H9 (cell line): Measurements from ENCODE around the gene FOXF2. TPM values are rescaled to one million over a fixed set of nuclear protein-coding genes. Genes with fewer than 3 reads are reported as not detected.
"Not testable (repeated sequence)": the region's sequence is repeated elsewhere in the genome, so short reads cannot be mapped to it uniquely, and the experiment has no call there.

ENCODE experiments used
- DNase-seq: peaks from one replicate; pipeline ENCODE4 v3.0.0-alpha.2; 2017
- H2AFZ ChIP-seq: one replicate; pipeline ENCODE4 v1.6.1; 2013; ENCODE audit warnings: mild to moderate bottlenecking, low read length, control low read depth, moderate library complexity
- H2AK5ac ChIP-seq: 2 replicates; pipeline ENCODE4 v1.6.1; 2013; ENCODE audit warnings: low read length, control low read depth, mixed read lengths; ENCODE audit not compliant: insufficient read length
- H2BK120ac ChIP-seq: one replicate; pipeline ENCODE4 v1.6.1; 2013; ENCODE audit warnings: low read depth, mild to moderate bottlenecking, low read length, control low read depth, inconsistent platforms; ENCODE audit not compliant: poor library complexity, severe bottlenecking
- H2BK12ac ChIP-seq: 2 replicates; pipeline ENCODE4 v1.6.1; 2013; ENCODE audit warnings: low read length, control low read depth, mixed read lengths, low read depth; ENCODE audit not compliant: insufficient read length
- H2BK15ac ChIP-seq: 2 replicates; pipeline ENCODE4 v1.6.1; 2013; ENCODE audit warnings: low read depth, low read length, control low read depth
- H2BK20ac ChIP-seq: one replicate; pipeline ENCODE4 v1.6.1; 2013; ENCODE audit warnings: low read depth, mild to moderate bottlenecking, low read length, control low read depth, inconsistent platforms; ENCODE audit not compliant: poor library complexity, severe bottlenecking
- H2BK5ac ChIP-seq: 2 replicates; pipeline ENCODE4 v1.6.1; 2013; ENCODE audit warnings: low read length, control low read depth, mixed read lengths; ENCODE audit not compliant: insufficient read length
- H3K14ac ChIP-seq: 2 replicates; pipeline ENCODE4 v1.6.1; 2013; ENCODE audit warnings: low read length, control low read depth; ENCODE audit not compliant: insufficient read depth
- H3K18ac ChIP-seq: 2 replicates; pipeline ENCODE4 v1.6.1; 2013; ENCODE audit warnings: low read depth, mild to moderate bottlenecking, mixed read lengths, low read length, control low read depth; ENCODE audit not compliant: insufficient read length
- H3K23ac ChIP-seq: 2 replicates; pipeline ENCODE4 v1.6.1; 2013; ENCODE audit warnings: low read length, control low read depth, mixed read lengths, low read depth; ENCODE audit not compliant: insufficient read length
- H3K23me2 ChIP-seq: 2 replicates; pipeline ENCODE4 v1.6.1; 2013; ENCODE audit warnings: low read depth, mild to moderate bottlenecking, mixed read lengths, low read length, control low read depth; ENCODE audit not compliant: insufficient read length, poor library complexity, severe bottlenecking
- H3K27ac ChIP-seq: 2 replicates; pipeline ENCODE4 v1.5.1; 2013; ENCODE audit warnings: low read length, control low read depth, mixed read lengths, low read depth; ENCODE audit not compliant: insufficient read length
- H3K27me3 ChIP-seq: 2 replicates; pipeline ENCODE4 v1.6.1; 2013; ENCODE audit warnings: low read length, control low read depth, inconsistent platforms; ENCODE audit not compliant: insufficient read depth
- H3K4ac ChIP-seq: 2 replicates; pipeline ENCODE4 v1.6.1; 2013; ENCODE audit warnings: low read depth, mild to moderate bottlenecking, control low read depth, inconsistent platforms, low read length, moderate library complexity
- H3K4me1 ChIP-seq: 2 replicates; pipeline ENCODE4 v1.6.1; 2013; ENCODE audit warnings: low read length, control low read depth, inconsistent platforms; ENCODE audit not compliant: insufficient read depth
- H3K4me2 ChIP-seq: 2 replicates; pipeline ENCODE4 v1.6.1; 2013; ENCODE audit warnings: low read length, control low read depth, mixed read lengths; ENCODE audit not compliant: insufficient read length, insufficient read depth
- H3K56ac ChIP-seq: 2 replicates; pipeline ENCODE4 v1.6.1; 2013; ENCODE audit warnings: low read depth, mild to moderate bottlenecking, mixed read lengths, low read length, control low read depth; ENCODE audit not compliant: insufficient read length
- H3K79me1 ChIP-seq: 2 replicates; pipeline ENCODE4 v1.6.1; 2013; ENCODE audit warnings: low read depth, mild to moderate bottlenecking, moderate library complexity, low read length, control low read depth, inconsistent platforms; ENCODE audit not compliant: insufficient read depth, poor library complexity, severe bottlenecking
- H3K79me2 ChIP-seq: 2 replicates; pipeline ENCODE4 v1.6.1; 2013; ENCODE audit warnings: low read length, control low read depth, inconsistent platforms; ENCODE audit not compliant: insufficient read depth
- H3K9ac ChIP-seq: 2 replicates; pipeline ENCODE4 v1.6.1; 2013; ENCODE audit warnings: low read length, control low read depth, mixed read lengths; ENCODE audit not compliant: insufficient read length; ENCODE audit errors: extremely low read depth
- H3K9me3 ChIP-seq: one replicate; pipeline ENCODE4 v1.6.1; 2013; ENCODE audit warnings: low read depth, low read length, inconsistent platforms; ENCODE audit not compliant: control insufficient read depth
- H3T11ph ChIP-seq: one replicate; pipeline ENCODE4 v1.6.1; 2013; ENCODE audit warnings: mild to moderate bottlenecking, low read length, control low read depth, inconsistent platforms
- H4K20me1 ChIP-seq: one replicate; pipeline ENCODE4 v1.6.1; 2013; ENCODE audit not compliant: control insufficient read depth, insufficient read length, insufficient read depth
- H4K5ac ChIP-seq: 2 replicates; pipeline ENCODE4 v1.6.1; 2013; ENCODE audit warnings: low read depth, mild to moderate bottlenecking, mixed read lengths, low read length, control low read depth; ENCODE audit not compliant: insufficient read length
- H4K8ac ChIP-seq: replicated peaks from 2 replicates; pipeline ENCODE4 v1.6.1; 2013; ENCODE audit warnings: low read length, control low read depth, mixed read lengths, low read depth; ENCODE audit not compliant: insufficient read length
- H4K91ac ChIP-seq: 2 replicates; pipeline ENCODE4 v1.6.1; 2013; ENCODE audit warnings: low read depth, mild to moderate bottlenecking, moderate library complexity, mixed read lengths, low read length, control low read depth; ENCODE audit not compliant: insufficient read length
- H3K27ac Mint-ChIP-seq, 3 experiments: 2 replicates in 2 of 3; 3 replicates in 1 of 3; pipeline ENCODE4 v1.8.0; 2020 to 2021; ENCODE audit warnings: mixed read lengths in 3 of 3, mild to moderate bottlenecking in 1 of 3, moderate library complexity in 1 of 3
- H3K27me3 Mint-ChIP-seq: 2 replicates; pipeline ENCODE4 v1.8.0; 2021; ENCODE audit warnings: low read depth, mild to moderate bottlenecking, moderate library complexity, mixed read lengths
- H3K36me3 Mint-ChIP-seq, 3 experiments: 2 replicates in 2 of 3; 3 replicates in 1 of 3; pipeline ENCODE4 v1.8.0; 2020 to 2021; ENCODE audit warnings: low read depth in 3 of 3, mixed read lengths in 3 of 3; ENCODE audit not compliant: insufficient read depth in 1 of 3
- H3K4me1 Mint-ChIP-seq, 2 experiments: 2 replicates each; pipeline ENCODE4 v1.8.0; 2020; ENCODE audit warnings: mixed read lengths in 2 of 2
- H3K4me3 Mint-ChIP-seq, 2 experiments: 2 replicates in 1 of 2; 3 replicates in 1 of 2; pipeline ENCODE4 v1.8.0; 2020 to 2021; ENCODE audit warnings: mild to moderate bottlenecking in 2 of 2, mixed read lengths in 2 of 2, moderate library complexity in 1 of 2
- H3K9me3 Mint-ChIP-seq, 2 experiments: 2 replicates in 1 of 2; 3 replicates in 1 of 2; pipeline ENCODE4 v1.8.0; 2020; ENCODE audit warnings: mild to moderate bottlenecking in 2 of 2, mixed read lengths in 2 of 2, moderate library complexity in 1 of 2
- CTCF ChIP-seq: fragments of 200-600 bp; sonication (generic); conservative IDR thresholded peaks from 3 replicates; pipeline ENCODE4 v1.8.0; 2021; ENCODE audit warnings: antibody characterized with exemption, mild to moderate bottlenecking
- WGBS: extraction: QIAGEN DNeasy Blood & Tissue Kit; methylation state at CpG from one replicate; pipeline ENCODE4 v1.1.7; 2013; ENCODE audit warnings: missing lambda C conversion rate, low lambda C conversion rate, mixed read lengths; ENCODE audit not compliant: insufficient read length; ENCODE audit errors: extremely low coverage; 5-methylcytosine and 5-hydroxymethylcytosine counted together
- total RNA-seq: library from RNA; stranded (reverse); gene quantifications from 2 replicates; pipeline ENCODE4 v1.2.1, GENCODE V29; 2021

The FOXF2 gene
- total RNA-seq, 1 experiment from 2014 or later: not detected

DNA sequence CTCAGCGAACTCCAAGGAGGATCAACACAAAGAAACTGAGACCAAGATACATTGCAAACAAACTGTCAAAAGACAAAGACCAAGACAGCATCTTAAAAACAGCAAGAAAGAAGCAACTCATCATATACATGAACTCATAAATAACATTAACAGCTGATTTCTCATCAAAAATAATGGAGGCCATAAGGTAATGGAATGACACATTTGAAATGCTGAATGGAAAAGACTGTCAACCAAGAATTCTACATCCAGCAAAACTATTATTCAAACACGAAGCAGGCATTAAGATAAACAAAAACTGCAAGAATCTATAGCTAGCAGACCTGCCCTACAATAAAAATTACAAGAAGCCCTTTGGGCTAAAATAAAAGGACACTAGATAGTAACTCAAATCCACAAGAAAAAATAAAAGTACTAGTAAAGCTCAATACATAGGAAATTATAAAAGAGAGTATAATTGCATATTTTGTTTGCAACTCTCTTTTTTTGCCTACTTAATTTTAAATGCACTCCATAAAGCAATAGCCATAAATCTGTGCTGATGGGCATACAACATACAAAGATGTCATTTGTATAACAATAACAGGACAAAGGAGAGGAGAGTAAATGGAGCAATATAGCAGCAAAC is 37.9 kb upstream of the FOXF2 start:
- no peak overlapping the region for H3K56ac ChIP-seq
- no peak overlapping the region for H4K5ac ChIP-seq
- Mint-ChIP-seq H3K36me3 (peaks cover 19 to 27% (median 22%) of the 10 kb centered on the region in 3 experiments), H3K4me1 (peaks cover 13 to 29% of the 10 kb centered on the region in 2 experiments), H3K4me3 (no peak overlapping the region), H3K9me3 (peaks cover 35 to 41% of the 10 kb centered on the region in 2 experiments), H3K27me3 (peaks cover 35% of the 10 kb centered on the region), H3K27ac (no peak overlapping the region)
- no peak overlapping the region for H2AK5ac ChIP-seq
- no peaks in the 10 kb centered on the region for H3K79me2 ChIP-seq
- no peak overlapping the region for H3K18ac ChIP-seq
- H3K23ac ChIP-seq: no peak overlapping the region
- no peak overlapping the region for H3K4me2 ChIP-seq
- no peak overlapping the region for H3K4ac ChIP-seq
- no peak overlapping the region for H4K91ac ChIP-seq
- peaks cover 9% of the 10 kb centered on the region for H3K4me1 ChIP-seq
- H4K8ac ChIP-seq: no peak overlapping the region
- H3K79me1 ChIP-seq: no peaks in the 10 kb centered on the region
- TF ChIP-seq CTCF: no peak
- H3K9ac ChIP-seq: no peak overlapping the region
- H3K9me3 ChIP-seq: peaks cover 6% of the 10 kb centered on the region
- DNase-seq: no peak
- no peak overlapping the region for H3K14ac ChIP-seq
- WGBS: no CpG with 5 or more reads among the region's 2 CpGs
- H2BK5ac ChIP-seq: no peak overlapping the region
- H2BK12ac ChIP-seq: no peak overlapping the region
- H4K20me1 ChIP-seq: no peaks in the 10 kb centered on the region
- H3K23me2 ChIP-seq: no peaks in the 10 kb centered on the region
- no peak overlapping the region for H2AFZ ChIP-seq
- no peaks in the 10 kb centered on the region for H3K27me3 ChIP-seq
- H3T11ph ChIP-seq: no peak overlapping the region
- H2BK120ac ChIP-seq: no peak overlapping the region
- no peak overlapping the region for H2BK20ac ChIP-seq
- no peak overlapping the region for H2BK15ac ChIP-seq
- no peak overlapping the region for H3K27ac ChIP-seq

GRCh38 chr6:1355068-1355467 is 34.3 kb upstream of the FOXF2 start:
- not testable (repeated sequence) for H3K18ac ChIP-seq, H4K91ac ChIP-seq, H3T11ph ChIP-seq, H2AK5ac ChIP-seq, H4K5ac ChIP-seq, H4K20me1 ChIP-seq, H3K56ac ChIP-seq, H3K79me2 ChIP-seq, H3K27ac Mint-ChIP-seq, H3K4ac ChIP-seq, H2BK12ac ChIP-seq, H4K8ac ChIP-seq, H3K27ac ChIP-seq, H3K4me1 Mint-ChIP-seq, H3K14ac ChIP-seq, DNase-seq, H3K9me3 ChIP-seq, H2AFZ ChIP-seq, H3K4me1 ChIP-seq, H3K27me3 ChIP-seq, H2BK5ac ChIP-seq, H3K23me2 ChIP-seq, H3K4me3 Mint-ChIP-seq, H2BK20ac ChIP-seq, H3K79me1 ChIP-seq, H3K9ac ChIP-seq, H2BK120ac ChIP-seq, H3K4me2 ChIP-seq, H3K23ac ChIP-seq, H2BK15ac ChIP-seq
- Mint-ChIP-seq H3K9me3 (peaks cover 35 to 41% of the 10 kb centered on the region in 2 experiments), H3K36me3 (peaks cover 19 to 27% (median 22%) of the 10 kb centered on the region in 3 experiments), H3K27me3 (peaks cover 14% of the 10 kb centered on the region)
